ENCODE measurements around the gene PDCD5.

The PDCD5 gene

GRCh38 chr19:32570081-32570785 lies 10.8 kb upstream of the PDCD5 start:
- no peaks in the 10 kb centered on the region; a peak in 1 of 3 replicates for H3K36me3 ChIP-seq (ENCODE audit: control insufficient read depth in 2 of 2, insufficient read depth in 1 of 2, low read length in 2 of 2)
- ChIA-PET POLR2A (interaction anchor here (0.7 kb wide), 2 partner anchors 9 to 183 kb away, joined by 3 read pairs; no protein-coding TSS in a partner anchor), CTCF (interaction anchor here (0.5 to 4.2 kb wide), 45 partner anchors 9 to 1887 kb away, joined by 3 to 60 read pairs (median 4); partner anchors contain the start of gene PDCD5)
- peaks cover 2% of the 10 kb centered on the region; the same call in 1 of the 2 replicates for H3K4me1 ChIP-seq (ENCODE audit: control insufficient read depth, insufficient read depth, low read length)
- no peak overlapping the region for H3K27ac ChIP-seq (ENCODE audit: extremely low read depth, low read depth, low read length)
- no peak overlapping the region for H3K4me3 ChIP-seq (ENCODE audit: low read depth, low read length)
- H3K9me3 ChIP-seq (ENCODE audit: control insufficient read depth, insufficient read depth, low read depth, low read length) = no peaks in the 10 kb centered on the region
- TF ChIP-seq ZNF112 (tag by site-specific recombination; IDR thresholded peaks at IDR 0.05) = no peak
- TF ChIP-seq ZBTB44 (tag by site-specific recombination; IDR thresholded peaks at IDR 0.05) = no peak
- peak; percentile 98 for TF ChIP-seq CTCF (tag by site-specific recombination; IDR thresholded peaks at IDR 0.05)
- peak; percentile 81 for TF ChIP-seq PRDM1 (tag by site-specific recombination; IDR thresholded peaks at IDR 0.05)
- no peak for TF ChIP-seq ZEB2 (tag by site-specific recombination; IDR thresholded peaks at IDR 0.05)
- 0 out of 2 replicates have a peak, but pooled peaks have one; percentile 19 for TF ChIP-seq GLIS1 (tag by site-specific recombination; IDR thresholded peaks at IDR 0.05)
- TF ChIP-seq ZNF692 (tag by site-specific recombination; IDR thresholded peaks at IDR 0.05) = no peak
- TF ChIP-seq ZIC2 (tag by site-specific recombination; IDR thresholded peaks at IDR 0.05) = no peak
- TF ChIP-seq ZBTB10 (tag by site-specific recombination; IDR thresholded peaks at IDR 0.05) = no peak
- peak; percentile 17; the same call in 1 of the 2 replicates for TF ChIP-seq KLF17 (tag by site-specific recombination; IDR thresholded peaks at IDR 0.05)
- no peak for TF ChIP-seq ZNF473 (tag by site-specific recombination; IDR thresholded peaks at IDR 0.05)
- TF ChIP-seq ZSCAN30 (tag by site-specific recombination; IDR thresholded peaks at IDR 0.05) = no peak
- TF ChIP-seq ZNF26 (tag by site-specific recombination; IDR thresholded peaks at IDR 0.05) = no peak
- TF ChIP-seq MZF1 (tag by site-specific recombination; IDR thresholded peaks at IDR 0.05; ENCODE audit: borderline replicate concordance) = no peak
- no peak for TF ChIP-seq ZNF792 (tag by site-specific recombination; IDR thresholded peaks at IDR 0.05)
- no peak for TF ChIP-seq ZNF157 (tag by site-specific recombination; IDR thresholded peaks at IDR 0.05)
- no peak for TF ChIP-seq TCF7L2 (IDR thresholded peaks at IDR 0.05; ENCODE audit: borderline replicate concordance, low read depth, low read length)
- no peak for TF ChIP-seq ZNF221 (tag by site-specific recombination; IDR thresholded peaks at IDR 0.05; ENCODE audit: borderline replicate concordance)
- TF ChIP-seq ZNF280D (tag by site-specific recombination; IDR thresholded peaks at IDR 0.05) = no peak
- no peak for TF ChIP-seq ZNF404 (tag by site-specific recombination; IDR thresholded peaks at IDR 0.05)
- TF ChIP-seq ZFP69B (tag by site-specific recombination; IDR thresholded peaks at IDR 0.05) = no peak
- no peak for TF ChIP-seq ZNF529 (tag by site-specific recombination; IDR thresholded peaks at IDR 0.05; ENCODE audit: insufficient replicate concordance)
- no peak for TF ChIP-seq ZNF837 (tag by site-specific recombination; IDR thresholded peaks at IDR 0.05)
- 0 out of 2 replicates have a peak, but pooled peaks have one; percentile 24 for TF ChIP-seq ZNF335 (tag by site-specific recombination; conservative IDR thresholded peaks at IDR 0.05)
